Endothelial cell of umbilical vein (primary cell): Measurements from ENCODE around the gene VAV2. TPM values are rescaled to one million over a fixed set of nuclear protein-coding genes. Genes with fewer than 3 reads are reported as not detected.

ENCODE experiments used
- BruUV-seq: library from RNA; stranded (reverse); fragments of 400-500 nt; replicated peaks from 2 replicates; lab custom pipeline; 2021; lab: Mats Ljungman, UMichigan
- CTCF ChIA-PET: fragments of 300-600, 350-600 bp; sonication (Branson Sonifier 250); formaldehyde crosslinking; loops from one replicate; lab custom pipeline; 2021; ENCODE audit warnings: antibody characterized with exemption, inconsistent platforms; lab: Charles Lee
- POLR2A ChIA-PET: fragments of 300-600, 350-600 bp; sonication (Branson Sonifier 250); formaldehyde crosslinking; loops from one replicate; lab custom pipeline; 2021; ENCODE audit warnings: antibody characterized with exemption, inconsistent platforms; lab: Charles Lee
- DNase-seq: peaks from one replicate; pipeline ENCODE4 v3.0.0-alpha.2; 2011; ENCODE audit warnings: low read depth, low spot score
- FAIRE-seq: peaks from 2 replicates; lab custom pipeline; 2011; peaks lifted over from hg19 to GRCh38; lab: Jason Lieb, UNC
- H2AFZ ChIP-seq: 2 replicates; pipeline ENCODE4 v1.6.0; 2012; ENCODE audit warnings: low read depth, low read length, control low read depth, inconsistent platforms
- H3K27ac ChIP-seq: 2 replicates; pipeline ENCODE4 v1.5.1; 2011; ENCODE audit warnings: low read depth, mild to moderate bottlenecking, control low read depth, low read length, moderate library complexity; ENCODE audit not compliant: insufficient read depth
- H3K27me3 ChIP-seq, 2 experiments: 2 replicates each; pipeline versions ENCODE4 v1.6.0 to v1.6.1; 2011; ENCODE audit warnings: low read length in 2 of 2, mixed read lengths in 1 of 2; ENCODE audit not compliant: control insufficient read depth in 2 of 2, insufficient read depth in 2 of 2
- H3K36me3 ChIP-seq, 2 experiments: 2 replicates in 1 of 2; 3 replicates in 1 of 2; pipeline ENCODE4 v1.5.1; 2011; ENCODE audit warnings: low read length in 2 of 2, mild to moderate bottlenecking in 1 of 2, moderate library complexity in 1 of 2; ENCODE audit not compliant: control insufficient read depth in 2 of 2, insufficient read depth in 2 of 2; ENCODE audit errors: extremely low read depth in 1 of 2
- H3K4me1 ChIP-seq: 3 replicates; pipeline ENCODE4 v1.5.1; 2011; ENCODE audit warnings: mild to moderate bottlenecking, low read length; ENCODE audit not compliant: control insufficient read depth, insufficient read depth; ENCODE audit errors: extremely low read depth
- H3K4me2 ChIP-seq: 2 replicates; pipeline ENCODE4 v1.6.1; 2011; ENCODE audit warnings: low read length, control low read depth, mixed read lengths; ENCODE audit not compliant: insufficient read depth
- H3K4me3 ChIP-seq, 3 experiments: fragments of 200-600 bp in 1 of 3; sonication (generic), shearing (Covaris generic) in 1 of 3; replicated peaks in 1 of 3; 2 replicates each; pipeline ENCODE4 v1.5.1; 2011 to 2016; ENCODE audit warnings: control low read depth in 3 of 3, low read length in 3 of 3, mild to moderate bottlenecking in 2 of 3, inconsistent platforms in 1 of 3, low read depth in 1 of 3, moderate library complexity in 1 of 3; ENCODE audit not compliant: insufficient read depth in 1 of 3
- H3K79me2 ChIP-seq: 2 replicates; pipeline ENCODE4 v1.6.0; 2012; ENCODE audit warnings: low read length, inconsistent platforms; ENCODE audit not compliant: control insufficient read depth, insufficient read depth
- H3K9ac ChIP-seq: replicated peaks from 2 replicates; pipeline ENCODE3; 2011; ENCODE audit warnings: low read length, control low read depth; ENCODE audit not compliant: insufficient read depth; ENCODE audit errors: extremely low read depth
- H3K9me1 ChIP-seq: replicated peaks from 3 replicates; pipeline ENCODE4 v1.6.0; 2011; ENCODE audit warnings: mild to moderate bottlenecking, low read length; ENCODE audit not compliant: control insufficient read depth, insufficient read depth; ENCODE audit errors: extremely low read depth
- H3K9me3 ChIP-seq: replicated peaks from 2 replicates; pipeline ENCODE4 v1.5.1; 2012; ENCODE audit warnings: low read length, inconsistent platforms; ENCODE audit not compliant: control insufficient read depth, insufficient read depth
- H4K20me1 ChIP-seq: replicated peaks from 2 replicates; pipeline ENCODE3; 2011; ENCODE audit warnings: mild to moderate bottlenecking, low read length; ENCODE audit not compliant: control insufficient read depth, insufficient read depth; ENCODE audit errors: extremely low read depth
- EZH2 ChIP-seq: IDR thresholded peaks from 2 replicates; pipeline ENCODE4 v1.6.1; 2012; ENCODE audit warnings: borderline replicate concordance, low read depth, mild to moderate bottlenecking, moderate library complexity, low read length, inconsistent platforms; ENCODE audit not compliant: severe bottlenecking
- FOS ChIP-seq: IDR thresholded peaks from 2 replicates; pipeline ENCODE4 v1.6.1; 2011; ENCODE audit warnings: mild to moderate bottlenecking, low read length, moderate library complexity, borderline replicate concordance; ENCODE audit not compliant: insufficient read depth
- GATA2 ChIP-seq: IDR thresholded peaks from 2 replicates; pipeline ENCODE4 v1.7.0; 2011; ENCODE audit warnings: low read depth, mild to moderate bottlenecking, moderate library complexity, mixed read lengths, low read length; ENCODE audit not compliant: insufficient read length, insufficient read depth
- JUN ChIP-seq: IDR thresholded peaks from 2 replicates; pipeline ENCODE4 v1.6.1; 2011; ENCODE audit warnings: borderline replicate concordance, low read depth; ENCODE audit not compliant: insufficient read length, insufficient read depth
- MYC ChIP-seq: IDR thresholded peaks from one replicate; pipeline ENCODE4 v1.6.1; 2011; ENCODE audit warnings: mild to moderate bottlenecking, low read depth, low read length
- POLR2A ChIP-seq: IDR thresholded peaks from 2 replicates; pipeline ENCODE4 v1.6.1; 2012; ENCODE audit warnings: low read depth, mild to moderate bottlenecking, control low read depth, low read length
- POLR2AphosphoS5 ChIP-seq: IDR thresholded peaks from 2 replicates; pipeline ENCODE4 v1.6.1; 2012; ENCODE audit warnings: low read depth, mild to moderate bottlenecking, control low read depth, low read length, moderate library complexity; ENCODE audit not compliant: insufficient read depth
- dilution Hi-C: fragments of 300-500 bp; cut with MboI; formaldehyde crosslinking; loops from one replicate; pipeline ENCODE4 v1.15.0; 2019; ENCODE audit warnings: low sequenced_read_pairs; ENCODE audit not compliant: extremely low pct_ligation_motif_present
- intact Hi-C: fragments of 100-400 bp; cut with micrococcal nuclease; formaldehyde crosslinking; loops from one replicate; pipeline ENCODE4 v1.10.0; 2022
- polyA plus RNA-seq, 4 experiments: library from polyadenylated mRNA; depleted of rRNA in 3 of 4; stranded (reverse) in 3 of 4; unstranded in 1 of 4; fragments of >200 nt; gene quantifications; 2 replicates each; pipeline versions ENCODE4 v1.2.1 to v1.2.3, GENCODE V29; 2011 to 2012; ENCODE audit warnings: missing spikeins in 1 of 4
- total RNA-seq: library from RNA; stranded (reverse); gene quantifications from 2 replicates; pipeline ENCODE4 v1.2.3, GENCODE V29; 2021
- TF ChIP-seq, protein P1 (sequence below): IDR thresholded peaks from 2 replicates; pipeline ENCODE4 v1.6.1; 2011; ENCODE audit not compliant: insufficient read depth, insufficient read length
- TF ChIP-seq, protein P2 (sequence below), 2 donors: IDR thresholded peaks; 1 replicate in 1 of 2; 2 replicates in 1 of 2; pipeline ENCODE4 v1.5.1; 2011; ENCODE audit warnings: low read length in 2 of 2, mild to moderate bottlenecking in 2 of 2, moderate library complexity in 2 of 2, control low read depth in 1 of 2, inconsistent platforms in 1 of 2, low read depth in 1 of 2; ENCODE audit not compliant: insufficient read depth in 1 of 2; ENCODE audit errors: extremely low read depth in 1 of 2

VAV2 gene
- total and polyA plus RNA-seq, 2 donors (not counting 3 experiments of a cell fraction or from before 2014, with no cell fraction given): 10.6 to 30.6 TPM

GRCh38 chr9:133854765-133855164 is 137.4 kb downstream of the VAV2 start:
- no peaks in the 10 kb centered on the region for H4K20me1 ChIP-seq
- peaks cover 5% of the 10 kb centered on the region for H3K4me1 ChIP-seq
- TF ChIP-seq FOS (no peak), POLR2AphosphoS5 (no peak)
- TF ChIP-seq, protein P1, sequence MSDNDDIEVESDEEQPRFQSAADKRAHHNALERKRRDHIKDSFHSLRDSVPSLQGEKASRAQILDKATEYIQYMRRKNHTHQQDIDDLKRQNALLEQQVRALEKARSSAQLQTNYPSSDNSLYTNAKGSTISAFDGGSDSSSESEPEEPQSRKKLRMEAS: no peak
- H2AFZ ChIP-seq: no peak overlapping the region
- FAIRE-seq: no peak
- H3K4me3 ChIP-seq: no peak overlapping the region
- POLR2A ChIA-PET: no interaction called here
- dilution Hi-C loops (no loop called here), intact Hi-C loops (no loop called here)
- no peaks in the 10 kb centered on the region for H3K36me3 ChIP-seq
- no peak overlapping the region for H3K9ac ChIP-seq
- CTCF ChIA-PET: no interaction called here
- no TSS peak for BruUV-seq
- H3K79me2 ChIP-seq: peaks cover 6% of the 10 kb centered on the region
- H3K9me3 ChIP-seq: no peaks in the 10 kb centered on the region
- H3K27me3 ChIP-seq: no peaks in the 10 kb centered on the region
- no peaks in the 10 kb centered on the region for H3K9me1 ChIP-seq
- no peak for DNase-seq
- H3K4me2 ChIP-seq: no peak overlapping the region
- H3K27ac ChIP-seq: no peak overlapping the region

DNA sequence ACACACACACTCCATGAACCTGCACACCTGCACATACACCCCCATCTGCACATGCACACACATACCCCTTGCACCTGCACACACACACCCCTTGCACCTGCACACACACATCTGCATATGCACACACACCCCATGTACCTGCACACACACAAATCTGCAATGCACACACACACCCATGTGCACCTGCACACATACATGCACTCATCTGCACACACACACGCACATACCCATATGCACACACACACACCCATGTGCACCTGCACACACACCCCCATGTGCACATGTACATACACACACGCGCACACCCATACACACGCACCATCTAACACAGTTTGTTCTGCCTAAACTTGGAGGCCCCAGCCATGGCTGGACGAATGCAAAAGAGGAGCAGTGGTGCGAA is 138.1 kb downstream of the VAV2 start:
- H3K27ac ChIP-seq: no peak overlapping the region
- ChIA-PET CTCF (no interaction called here), POLR2A (no interaction called here)
- no peaks in the 10 kb centered on the region for H4K20me1 ChIP-seq
- DNase-seq (no peak), FAIRE-seq (no peak)
- no TSS peak for BruUV-seq
- H3K4me1 ChIP-seq: peaks cover 5% of the 10 kb centered on the region
- H3K4me3 ChIP-seq: no peak overlapping the region
- H3K27me3 ChIP-seq: no peaks in the 10 kb centered on the region
- no peak overlapping the region for H3K9ac ChIP-seq
- H3K36me3 ChIP-seq: no peaks in the 10 kb centered on the region
- H3K79me2 ChIP-seq: peaks cover 6% of the 10 kb centered on the region
- intact Hi-C loops: no loop called here
- no peaks in the 10 kb centered on the region for H3K9me1 ChIP-seq
- dilution Hi-C loops: no loop called here
- H3K4me2 ChIP-seq: no peak overlapping the region
- TF ChIP-seq MYC (no peak), EZH2 (no peak), GATA2 (no peak), POLR2AphosphoS5 (no peak), JUN (no peak), POLR2A (no peak), FOS (no peak)
- TF ChIP-seq, protein P2, sequence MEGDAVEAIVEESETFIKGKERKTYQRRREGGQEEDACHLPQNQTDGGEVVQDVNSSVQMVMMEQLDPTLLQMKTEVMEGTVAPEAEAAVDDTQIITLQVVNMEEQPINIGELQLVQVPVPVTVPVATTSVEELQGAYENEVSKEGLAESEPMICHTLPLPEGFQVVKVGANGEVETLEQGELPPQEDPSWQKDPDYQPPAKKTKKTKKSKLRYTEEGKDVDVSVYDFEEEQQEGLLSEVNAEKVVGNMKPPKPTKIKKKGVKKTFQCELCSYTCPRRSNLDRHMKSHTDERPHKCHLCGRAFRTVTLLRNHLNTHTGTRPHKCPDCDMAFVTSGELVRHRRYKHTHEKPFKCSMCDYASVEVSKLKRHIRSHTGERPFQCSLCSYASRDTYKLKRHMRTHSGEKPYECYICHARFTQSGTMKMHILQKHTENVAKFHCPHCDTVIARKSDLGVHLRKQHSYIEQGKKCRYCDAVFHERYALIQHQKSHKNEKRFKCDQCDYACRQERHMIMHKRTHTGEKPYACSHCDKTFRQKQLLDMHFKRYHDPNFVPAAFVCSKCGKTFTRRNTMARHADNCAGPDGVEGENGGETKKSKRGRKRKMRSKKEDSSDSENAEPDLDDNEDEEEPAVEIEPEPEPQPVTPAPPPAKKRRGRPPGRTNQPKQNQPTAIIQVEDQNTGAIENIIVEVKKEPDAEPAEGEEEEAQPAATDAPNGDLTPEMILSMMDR (IDR thresholded peaks at IDR 0.05; ENCODE audit: extremely low read depth in 1 of 2, insufficient read depth in 1 of 2, low read depth in 1 of 2, low read length in 2 of 2): no peak
- TF ChIP-seq, protein P1: no peak
- H2AFZ ChIP-seq: no peak overlapping the region
- no peaks in the 10 kb centered on the region for H3K9me3 ChIP-seq
